ENCODE results near the gene HJURP.
"Not testable (repeated sequence)": the region's sequence is repeated elsewhere in the genome, so short reads cannot be mapped to it uniquely, and the experiment has no call there.

The HJURP gene, protein sequence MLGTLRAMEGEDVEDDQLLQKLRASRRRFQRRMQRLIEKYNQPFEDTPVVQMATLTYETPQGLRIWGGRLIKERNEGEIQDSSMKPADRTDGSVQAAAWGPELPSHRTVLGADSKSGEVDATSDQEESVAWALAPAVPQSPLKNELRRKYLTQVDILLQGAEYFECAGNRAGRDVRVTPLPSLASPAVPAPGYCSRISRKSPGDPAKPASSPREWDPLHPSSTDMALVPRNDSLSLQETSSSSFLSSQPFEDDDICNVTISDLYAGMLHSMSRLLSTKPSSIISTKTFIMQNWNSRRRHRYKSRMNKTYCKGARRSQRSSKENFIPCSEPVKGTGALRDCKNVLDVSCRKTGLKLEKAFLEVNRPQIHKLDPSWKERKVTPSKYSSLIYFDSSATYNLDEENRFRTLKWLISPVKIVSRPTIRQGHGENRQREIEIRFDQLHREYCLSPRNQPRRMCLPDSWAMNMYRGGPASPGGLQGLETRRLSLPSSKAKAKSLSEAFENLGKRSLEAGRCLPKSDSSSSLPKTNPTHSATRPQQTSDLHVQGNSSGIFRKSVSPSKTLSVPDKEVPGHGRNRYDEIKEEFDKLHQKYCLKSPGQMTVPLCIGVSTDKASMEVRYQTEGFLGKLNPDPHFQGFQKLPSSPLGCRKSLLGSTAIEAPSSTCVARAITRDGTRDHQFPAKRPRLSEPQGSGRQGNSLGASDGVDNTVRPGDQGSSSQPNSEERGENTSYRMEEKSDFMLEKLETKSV

GRCh38 chr2:233854241-233854981 is at the start of gene HJURP:
Gene HJURP, minus strand, starts transcription at chr2:233854535. Its CDS starts 35 bp downstream, at chr2:233854500.
- Histone ChIP-seq H3K27ac (ENCODE audit: low read depth, low read length) (peak within 1 kb of the TSS; percentile 33), H3K4me1 (ENCODE audit: control insufficient read depth in 5 of 5, insufficient read depth in 5 of 5, low read length in 5 of 5) (peaks cover 0 to 18% (median 14%) of the 10 kb centered on the region in 5 donors), H3K9me3 (ENCODE audit: control insufficient read depth in 5 of 5, low read length in 5 of 5) (no peaks in the 10 kb centered on the region), H3K36me3 (ENCODE audit: control insufficient read depth in 5 of 5, insufficient read depth in 5 of 5, low read length in 5 of 5) (no peaks in the 10 kb centered on the region), H3K27me3 (ENCODE audit: control insufficient read depth in 5 of 5, insufficient read depth in 4 of 5, low read length in 5 of 5) (peaks cover 0 to 5% (median 4%) of the 10 kb centered on the region in 5 donors), H3K4me3 (ENCODE audit: low read depth in 1 of 5, low read length in 5 of 5) (peak within 1 kb of the TSS; percentile 61 to 96 (median 89)), H3K9ac (ENCODE audit: low read length in 5 of 5) (peak within 1 kb of the TSS in 4 of 5 donors; percentile 69 to 80 (median 78))

- H3K27me3 ChIP-seq (ENCODE audit: control insufficient read depth in 5 of 5, insufficient read depth in 4 of 5, low read length in 5 of 5) = peaks cover 0 to 12% (median 2%) of the 10 kb centered on the region in 5 donors
- H3K4me1 ChIP-seq (ENCODE audit: control insufficient read depth in 5 of 5, insufficient read depth in 5 of 5, low read length in 5 of 5) = no peaks in the 10 kb centered on the region
- no peak overlapping the region for H3K9ac ChIP-seq (ENCODE audit: low read length in 5 of 5)
- H3K4me3 ChIP-seq (ENCODE audit: low read depth in 1 of 5, low read length in 5 of 5) = no peak overlapping the region
- H3K36me3 ChIP-seq (ENCODE audit: control insufficient read depth in 5 of 5, insufficient read depth in 5 of 5, low read length in 5 of 5) = no peaks in the 10 kb centered on the region
- peaks cover 0 to 5% (median 0%) of the 10 kb centered on the region in 5 donors for H3K9me3 ChIP-seq (ENCODE audit: control insufficient read depth in 5 of 5, low read length in 5 of 5)
- H3K27ac ChIP-seq (ENCODE audit: low read depth, low read length) = no peak overlapping the region
These were observed 47.5 kb upstream of the HJURP start for GRCh38 chr2:233901884-233902283.

DNA sequence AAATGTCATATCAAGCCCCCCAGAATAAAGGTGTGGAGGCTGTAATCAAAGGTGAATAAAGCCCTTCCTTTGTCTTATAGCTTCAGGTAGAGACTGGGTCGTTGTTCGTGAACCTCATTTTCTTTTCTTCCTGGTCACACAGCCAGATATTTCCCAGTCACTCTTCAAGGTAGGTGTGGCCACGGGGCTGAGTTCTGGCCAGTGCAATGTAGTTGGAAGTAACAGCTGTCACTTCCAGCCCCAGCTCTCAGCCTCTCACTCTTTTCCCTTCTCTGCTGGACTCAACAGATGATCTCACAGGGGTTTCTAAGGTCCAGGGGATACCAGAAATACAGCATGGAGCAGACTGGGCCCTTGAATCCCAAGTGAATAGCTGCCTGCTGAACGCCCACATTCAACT is 47.0 kb upstream of the HJURP start:
- Histone ChIP-seq H3K27me3 (ENCODE audit: control insufficient read depth in 5 of 5, insufficient read depth in 4 of 5, low read length in 5 of 5) (peaks cover 0 to 12% (median 2%) of the 10 kb centered on the region in 5 donors), H3K27ac (ENCODE audit: low read depth, low read length) (no peak overlapping the region), H3K9ac (ENCODE audit: low read length in 5 of 5) (no peak overlapping the region), H3K4me1 (ENCODE audit: control insufficient read depth in 5 of 5, insufficient read depth in 5 of 5, low read length in 5 of 5) (no peaks in the 10 kb centered on the region), H3K9me3 (ENCODE audit: control insufficient read depth in 5 of 5, low read length in 5 of 5) (peaks cover 0 to 5% (median 0%) of the 10 kb centered on the region in 5 donors), H3K4me3 (ENCODE audit: low read depth in 1 of 5, low read length in 5 of 5) (no peak overlapping the region), H3K36me3 (ENCODE audit: control insufficient read depth in 5 of 5, insufficient read depth in 5 of 5, low read length in 5 of 5) (no peaks in the 10 kb centered on the region)

- not testable (repeated sequence) for H3K9ac ChIP-seq (ENCODE audit: low read length in 5 of 5); H3K4me1 ChIP-seq (ENCODE audit: control insufficient read depth in 5 of 5, insufficient read depth in 5 of 5, low read length in 5 of 5); H3K9me3 ChIP-seq (ENCODE audit: control insufficient read depth in 5 of 5, low read length in 5 of 5); H3K4me3 ChIP-seq (ENCODE audit: low read depth in 1 of 5, low read length in 5 of 5); H3K27ac ChIP-seq (ENCODE audit: low read depth, low read length); H3K27me3 ChIP-seq (ENCODE audit: control insufficient read depth in 5 of 5, insufficient read depth in 4 of 5, low read length in 5 of 5); H3K36me3 ChIP-seq (ENCODE audit: control insufficient read depth in 5 of 5, insufficient read depth in 5 of 5, low read length in 5 of 5)
These were observed 41.9 kb upstream of the HJURP start for GRCh38 chr2:233896253-233896652.

DNA sequence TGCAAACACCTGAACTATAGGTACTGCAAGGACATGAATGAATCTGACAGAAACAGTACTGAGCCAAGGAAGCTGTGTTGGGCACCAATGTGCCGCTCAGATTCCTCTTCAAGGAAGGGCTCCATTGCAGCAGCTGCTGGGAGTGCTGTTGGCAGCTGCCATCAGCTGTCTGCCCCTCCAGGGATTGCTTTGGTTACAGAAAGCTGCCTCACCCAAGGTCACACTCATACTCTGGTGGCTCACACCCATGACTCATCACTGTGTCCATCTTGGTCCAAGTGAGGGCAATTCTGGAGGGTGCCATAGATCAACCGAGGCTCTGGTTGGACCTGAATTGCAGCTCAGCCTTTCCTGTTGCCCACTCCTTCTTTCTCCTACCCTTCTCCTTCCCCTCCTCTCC is 38.5 kb upstream of the HJURP start:
- H3K36me3 ChIP-seq (ENCODE audit: control insufficient read depth in 5 of 5, insufficient read depth in 5 of 5, low read length in 5 of 5) = no peaks in the 10 kb centered on the region
- no peak overlapping the region for H3K4me3 ChIP-seq (ENCODE audit: low read depth in 1 of 5, low read length in 5 of 5)
- no peaks in the 10 kb centered on the region for H3K4me1 ChIP-seq (ENCODE audit: control insufficient read depth in 5 of 5, insufficient read depth in 5 of 5, low read length in 5 of 5)
- H3K9me3 ChIP-seq (ENCODE audit: control insufficient read depth in 5 of 5, low read length in 5 of 5) = no peaks in the 10 kb centered on the region
- H3K27me3 ChIP-seq (ENCODE audit: control insufficient read depth in 5 of 5, insufficient read depth in 4 of 5, low read length in 5 of 5) = peaks cover 0 to 4% (median 3%) of the 10 kb centered on the region in 5 donors
- H3K9ac ChIP-seq (ENCODE audit: low read length in 5 of 5) = no peak overlapping the region
- H3K27ac ChIP-seq (ENCODE audit: low read depth, low read length) = no peak overlapping the region

DNA sequence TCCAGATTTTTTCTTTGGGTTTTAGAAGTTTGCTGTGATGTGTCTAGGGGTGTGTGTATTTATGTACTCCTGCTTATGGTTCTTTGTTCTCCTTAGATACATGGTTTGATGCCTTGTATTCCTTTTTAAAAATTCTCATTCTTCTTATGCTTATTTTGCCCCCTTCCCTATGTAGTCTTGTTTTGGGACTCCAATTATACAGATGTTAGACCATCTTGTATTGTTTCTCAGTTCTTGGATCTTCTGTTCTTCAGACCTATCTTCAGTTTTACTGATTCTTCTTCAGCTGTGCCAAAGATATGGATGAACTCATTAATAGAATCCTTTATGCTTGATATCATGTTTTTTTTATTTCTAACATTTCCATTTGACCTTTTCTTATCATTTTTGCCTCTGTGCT is 28.0 kb upstream of the HJURP start:
- Histone ChIP-seq H3K4me1 (ENCODE audit: control insufficient read depth in 5 of 5, insufficient read depth in 5 of 5, low read length in 5 of 5) (no peaks in the 10 kb centered on the region), H3K27me3 (ENCODE audit: control insufficient read depth in 5 of 5, insufficient read depth in 4 of 5, low read length in 5 of 5) (no peaks in the 10 kb centered on the region), H3K27ac (ENCODE audit: low read depth, low read length) (no peak overlapping the region), H3K9ac (ENCODE audit: low read length in 5 of 5) (no peak overlapping the region), H3K36me3 (ENCODE audit: control insufficient read depth in 5 of 5, insufficient read depth in 5 of 5, low read length in 5 of 5) (no peaks in the 10 kb centered on the region), H3K9me3 (ENCODE audit: control insufficient read depth in 5 of 5, low read length in 5 of 5) (peaks cover 8 to 21% (median 16%) of the 10 kb centered on the region in 5 donors), H3K4me3 (ENCODE audit: low read depth in 1 of 5, low read length in 5 of 5) (no peak overlapping the region)

GRCh38 chr2:233872125-233872524 is 17.8 kb upstream of the HJURP start:
- H3K4me1 ChIP-seq (ENCODE audit: control insufficient read depth in 5 of 5, insufficient read depth in 5 of 5, low read length in 5 of 5); H3K4me3 ChIP-seq (ENCODE audit: low read depth in 1 of 5, low read length in 5 of 5); H3K27ac ChIP-seq (ENCODE audit: low read depth, low read length); H3K36me3 ChIP-seq (ENCODE audit: control insufficient read depth in 5 of 5, insufficient read depth in 5 of 5, low read length in 5 of 5); H3K9ac ChIP-seq (ENCODE audit: low read length in 5 of 5); H3K27me3 ChIP-seq (ENCODE audit: control insufficient read depth in 5 of 5, insufficient read depth in 4 of 5, low read length in 5 of 5): not testable (repeated sequence)
- H3K9me3 ChIP-seq (ENCODE audit: control insufficient read depth in 5 of 5, low read length in 5 of 5) = peaks cover 0 to 19% (median 8%) of the 10 kb centered on the region in 5 donors

- peaks cover under 1 to 12% (median 8%) of the 10 kb centered on the region in 5 donors for H3K9me3 ChIP-seq (ENCODE audit: control insufficient read depth in 5 of 5, low read length in 5 of 5)
These were observed 17.1 kb upstream of the HJURP start for GRCh38 chr2:233871432-233871831.

DNA sequence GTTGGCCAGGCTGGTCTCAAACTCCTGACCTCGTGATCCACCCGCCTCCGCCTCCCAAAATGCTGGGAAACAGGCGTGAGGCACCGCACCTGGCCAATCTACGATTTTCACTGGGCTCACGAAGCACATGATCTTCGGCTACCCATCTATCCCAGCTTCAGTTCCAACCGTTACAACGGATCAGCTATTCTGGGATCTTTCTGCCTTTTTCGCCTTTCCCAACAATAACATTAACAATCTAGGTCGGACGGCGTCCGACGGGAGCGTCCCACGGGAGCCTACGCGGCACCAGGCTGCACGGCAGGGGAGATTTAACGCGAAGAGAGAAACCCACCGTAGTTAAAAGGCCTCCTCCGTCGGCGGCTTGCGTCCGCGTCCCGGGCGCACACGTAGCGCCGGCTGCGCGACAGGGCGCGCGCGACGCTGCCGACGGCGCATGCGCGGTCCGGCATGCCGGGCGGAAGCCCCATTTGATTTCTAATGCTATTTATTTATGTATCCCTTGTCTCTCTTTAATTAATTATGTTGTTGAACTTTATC is 13.7 kb upstream of the HJURP start, which contains the start of gene MSL3B:
TSS of gene MSL3B (minus strand) at position 394 of the 540 bp plus-strand sequence.
- H3K4me3 ChIP-seq (ENCODE audit: low read depth in 1 of 5, low read length in 5 of 5) = peak within 1 kb of the TSS; percentile 69 to 87 (median 85)
- H3K9ac ChIP-seq (ENCODE audit: low read length in 5 of 5) = peak within 1 kb of the TSS in 4 of 5 donors; percentile 46 to 78 (median 66)
- peaks cover 4 to 8% (median 7%) of the 10 kb centered on the region in 5 donors for H3K9me3 ChIP-seq (ENCODE audit: control insufficient read depth in 5 of 5, low read length in 5 of 5)
- no peak within 1 kb of the TSS for H3K27ac ChIP-seq (ENCODE audit: low read depth, low read length)
- H3K36me3 ChIP-seq (ENCODE audit: control insufficient read depth in 5 of 5, insufficient read depth in 5 of 5, low read length in 5 of 5) = no peaks in the 10 kb centered on the region
- peaks cover 0 to 9% (median 5%) of the 10 kb centered on the region in 5 donors for H3K4me1 ChIP-seq (ENCODE audit: control insufficient read depth in 5 of 5, insufficient read depth in 5 of 5, low read length in 5 of 5)
- H3K27me3 ChIP-seq (ENCODE audit: control insufficient read depth in 5 of 5, insufficient read depth in 4 of 5, low read length in 5 of 5) = no peaks in the 10 kb centered on the region

More at GRCh38 chr2:233871432-233871831, 17.1 kb upstream of the HJURP start:
- H3K36me3 ChIP-seq (ENCODE audit: control insufficient read depth in 5 of 5, insufficient read depth in 5 of 5, low read length in 5 of 5) = no peaks in the 10 kb centered on the region
- no peak overlapping the region for H3K27ac ChIP-seq (ENCODE audit: low read depth, low read length)
- H3K27me3 ChIP-seq (ENCODE audit: control insufficient read depth in 5 of 5, insufficient read depth in 4 of 5, low read length in 5 of 5) = peaks cover 0 to 6% (median 0%) of the 10 kb centered on the region in 5 donors
- H3K4me1 ChIP-seq (ENCODE audit: control insufficient read depth in 5 of 5, insufficient read depth in 5 of 5, low read length in 5 of 5) = peaks cover 0 to 9% (median 5%) of the 10 kb centered on the region in 5 donors
- no peak overlapping the region for H3K4me3 ChIP-seq (ENCODE audit: low read depth in 1 of 5, low read length in 5 of 5)
- no peak overlapping the region for H3K9ac ChIP-seq (ENCODE audit: low read length in 5 of 5)
